Astrocyte (in vitro differentiated cells and primary cell): Measurements from ENCODE around the gene ATP2B2.

Experiments
- CTCF ChIP-seq: IDR thresholded peaks from 2 replicates; pipeline ENCODE4 v1.5.1; 2011; ENCODE audit warnings: low read depth, mild to moderate bottlenecking, inconsistent platforms, low read length, moderate library complexity; ENCODE audit not compliant: insufficient read depth
- EZH2 ChIP-seq: IDR thresholded peaks from 2 replicates; pipeline ENCODE4 v1.6.1; 2012; ENCODE audit warnings: mild to moderate bottlenecking, low read length, inconsistent platforms; ENCODE audit not compliant: insufficient read depth

GRCh38 chr3:10350324-10350985 lies 154.9 kb downstream of the ATP2B2 start:
- TF ChIP-seq CTCF (no peak), EZH2 (no peak)
